Duodenal mucosa (tissue), 2 donors: ENCODE data around the gene PPP2R1B.
"Not testable (repeated sequence)": the region's sequence is repeated elsewhere in the genome, so short reads cannot be mapped to it uniquely, and the experiment has no call there.

Source experiments
- H3K27ac ChIP-seq: one replicate; pipeline ENCODE4 v1.7.0; 2013; ENCODE audit warnings: low read depth, low read length
- H3K27me3 ChIP-seq, 2 donors: one replicate each; pipeline ENCODE4 v1.7.0; 2013; ENCODE audit warnings: low read length in 2 of 2, control low read depth in 1 of 2; ENCODE audit not compliant: insufficient read depth in 2 of 2, control insufficient read depth in 1 of 2
- H3K36me3 ChIP-seq, 2 donors: one replicate each; pipeline ENCODE4 v1.7.0; 2013; ENCODE audit warnings: low read length in 2 of 2, control low read depth in 1 of 2; ENCODE audit not compliant: insufficient read depth in 2 of 2, control insufficient read depth in 1 of 2
- H3K4me1 ChIP-seq, 2 donors: one replicate each; pipeline ENCODE4 v1.7.0; 2013; ENCODE audit warnings: low read length in 2 of 2, control low read depth in 1 of 2; ENCODE audit not compliant: insufficient read depth in 2 of 2, control insufficient read depth in 1 of 2
- H3K4me3 ChIP-seq, 2 donors: one replicate each; pipeline ENCODE4 v1.7.0; 2013; ENCODE audit warnings: low read length in 2 of 2, low read depth in 1 of 2
- H3K9ac ChIP-seq, 2 donors: one replicate each; pipeline ENCODE4 v1.7.0; 2013; ENCODE audit warnings: low read length in 2 of 2, low read depth in 1 of 2
- H3K9me3 ChIP-seq, 2 donors: one replicate each; pipeline ENCODE4 v1.7.0; 2013; ENCODE audit warnings: low read length in 2 of 2, control low read depth in 1 of 2; ENCODE audit not compliant: control insufficient read depth in 1 of 2

PPP2R1B gene

DNA sequence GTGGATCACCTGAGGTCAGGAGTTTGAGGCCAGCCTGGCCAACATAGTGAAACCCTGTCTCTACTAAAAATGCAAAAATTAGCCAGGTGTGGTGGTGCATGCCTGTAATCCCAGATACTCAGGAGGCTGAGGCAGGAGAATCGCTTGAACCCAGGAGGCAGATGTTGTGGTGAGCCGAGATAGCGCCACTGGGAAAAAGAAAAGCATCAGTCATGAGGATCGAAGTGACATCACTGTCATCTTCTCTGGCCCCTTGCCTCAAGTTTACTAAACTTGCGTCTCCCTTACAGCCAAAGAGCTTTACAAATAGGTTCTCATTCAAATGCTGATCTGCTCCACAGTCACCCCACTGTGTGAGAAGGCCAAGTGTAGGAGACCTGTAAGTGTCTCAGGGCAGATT is 5.0 kb upstream of the PPP2R1B start:
- not testable (repeated sequence) for H3K9me3 ChIP-seq, H3K27me3 ChIP-seq, H3K9ac ChIP-seq, H3K36me3 ChIP-seq, H3K4me3 ChIP-seq, H3K27ac ChIP-seq, H3K4me1 ChIP-seq

DNA sequence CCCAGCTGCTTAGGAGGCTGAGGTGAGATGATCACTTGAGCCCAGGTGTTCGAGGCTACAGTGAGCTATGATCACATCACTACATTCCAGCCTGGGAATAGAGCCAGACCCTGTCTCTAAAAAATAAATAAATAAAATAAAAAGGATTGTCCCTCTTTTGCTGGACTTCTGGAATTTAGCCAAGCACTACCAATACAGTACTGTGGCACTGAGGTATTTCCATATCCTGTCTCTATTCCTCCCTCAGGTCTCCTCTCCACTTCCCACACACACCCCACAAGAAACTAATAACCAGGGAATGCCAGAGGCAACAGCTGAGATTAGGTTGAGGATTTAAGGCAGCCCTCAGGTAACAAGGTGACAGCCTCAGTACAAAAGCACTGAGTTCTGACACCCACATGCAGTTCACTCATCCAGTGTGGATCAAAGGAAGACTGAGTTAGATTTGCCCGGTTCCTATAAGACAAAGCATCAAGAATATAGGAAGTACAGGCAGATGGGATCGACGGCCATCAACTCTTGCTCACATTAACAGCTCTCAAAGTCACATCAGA is 4.5 kb upstream of the PPP2R1B start:
- H3K4me1 ChIP-seq: peaks cover 0 to 5% of the 10 kb centered on the region in 2 donors
- H3K27ac ChIP-seq: no peak overlapping the region
- H3K4me3 ChIP-seq: no peak overlapping the region
- H3K9me3 ChIP-seq: no peaks in the 10 kb centered on the region
- H3K9ac ChIP-seq: no peak overlapping the region
- H3K27me3 ChIP-seq: no peaks in the 10 kb centered on the region
- H3K36me3 ChIP-seq: no peaks in the 10 kb centered on the region

DNA sequence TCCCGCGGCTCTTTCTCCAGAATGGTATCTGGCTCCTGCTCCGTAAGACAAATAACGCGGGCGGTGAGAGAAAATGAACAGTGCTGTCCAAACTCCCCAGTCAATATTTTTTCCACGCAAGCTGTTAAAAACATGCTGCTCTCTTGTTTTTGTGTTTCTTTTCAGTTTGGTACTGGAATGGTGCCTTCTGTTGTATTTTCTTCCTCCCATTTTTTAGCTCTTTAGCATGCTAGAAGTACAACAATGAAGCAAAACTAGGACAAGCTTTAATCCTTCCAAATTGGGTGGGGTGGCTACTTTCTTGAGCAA is 599 bp upstream of the PPP2R1B start:
- peak overlapping the region; percentile 90 to 93 for H3K4me3 ChIP-seq
- peak overlapping the region; percentile 88 to 90 for H3K9ac ChIP-seq
- H3K27me3 ChIP-seq: no peaks in the 10 kb centered on the region
- peaks cover 14 to 18% of the 10 kb centered on the region in 2 donors for H3K4me1 ChIP-seq
- peaks cover 0 to 17% of the 10 kb centered on the region in 2 donors for H3K36me3 ChIP-seq
- H3K27ac ChIP-seq: peak overlapping the region; percentile 86
- no peaks in the 10 kb centered on the region for H3K9me3 ChIP-seq

DNA sequence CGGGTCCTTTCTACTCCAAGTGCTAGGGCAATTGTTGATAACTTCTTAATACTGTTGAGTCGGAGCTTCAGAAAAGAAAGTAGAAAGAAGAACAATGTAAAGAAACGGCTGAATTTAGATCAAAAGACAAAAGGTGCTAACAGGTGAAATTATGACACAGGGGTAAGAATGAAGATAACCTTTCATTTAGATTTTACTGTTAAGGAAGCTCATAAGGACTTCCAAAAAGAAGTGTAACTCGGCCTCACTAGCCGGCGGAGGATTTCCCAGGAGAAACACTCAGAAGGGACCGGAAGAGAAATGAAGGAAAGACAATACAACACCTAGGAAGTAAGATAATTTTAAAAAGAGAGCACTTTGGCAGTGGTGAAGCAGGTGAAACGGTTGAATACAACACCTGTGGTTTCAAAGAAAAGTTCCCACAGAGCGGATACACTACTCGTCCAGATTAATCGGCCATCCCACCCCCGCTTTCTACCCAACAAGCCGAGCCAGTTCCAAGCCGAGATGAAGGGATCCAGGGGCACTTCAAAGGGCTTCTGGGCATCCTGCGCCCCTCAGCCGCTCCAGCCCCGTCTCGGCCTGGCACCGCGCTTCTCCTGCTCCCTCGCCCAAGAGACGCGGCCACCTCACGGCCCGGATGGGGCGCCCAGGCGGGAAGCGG is 737 bp downstream of the PPP2R1B start:
- H3K4me1 ChIP-seq: peaks cover 14 to 18% of the 10 kb centered on the region in 2 donors

DNA sequence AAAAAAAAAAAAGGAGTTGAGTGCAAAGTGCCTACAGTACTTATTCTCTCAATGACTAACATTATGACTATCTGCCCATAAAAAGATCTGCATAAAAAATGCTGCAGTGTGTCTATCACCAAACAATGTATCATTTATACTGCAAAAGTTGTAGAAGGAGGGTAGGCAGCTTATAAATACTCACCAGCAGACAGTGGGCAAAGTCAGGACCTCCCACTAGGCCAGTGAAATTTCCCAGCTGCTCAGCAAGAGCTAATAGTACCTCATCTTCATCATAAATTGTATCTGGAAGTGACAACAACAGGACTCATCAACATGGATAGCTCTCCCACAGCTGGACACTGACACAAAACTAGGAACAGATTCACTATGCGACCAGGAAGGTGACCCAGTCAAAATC is 1.6 kb downstream of the PPP2R1B start:
- H3K27ac ChIP-seq: no peak overlapping the region
- peak overlapping the region; percentile 88 to 90 for H3K9ac ChIP-seq
- peaks cover 12 to 37% of the 10 kb centered on the region in 2 donors for H3K36me3 ChIP-seq
- peaks cover 17 to 18% of the 10 kb centered on the region in 2 donors for H3K4me1 ChIP-seq
- H3K27me3 ChIP-seq: no peaks in the 10 kb centered on the region
- no peaks in the 10 kb centered on the region for H3K9me3 ChIP-seq
- H3K4me3 ChIP-seq: peak overlapping the region; percentile 90 to 93

More for the DNA sequence above, 737 bp downstream of the PPP2R1B start:
- Histone ChIP-seq H3K9ac (peak overlapping the region; percentile 88 to 90), H3K36me3 (peaks cover 10 to 30% of the 10 kb centered on the region in 2 donors), H3K27ac (peak overlapping the region; percentile 55), H3K27me3 (no peaks in the 10 kb centered on the region), H3K9me3 (no peaks in the 10 kb centered on the region), H3K4me3 (peak overlapping the region; percentile 90 to 93)

DNA sequence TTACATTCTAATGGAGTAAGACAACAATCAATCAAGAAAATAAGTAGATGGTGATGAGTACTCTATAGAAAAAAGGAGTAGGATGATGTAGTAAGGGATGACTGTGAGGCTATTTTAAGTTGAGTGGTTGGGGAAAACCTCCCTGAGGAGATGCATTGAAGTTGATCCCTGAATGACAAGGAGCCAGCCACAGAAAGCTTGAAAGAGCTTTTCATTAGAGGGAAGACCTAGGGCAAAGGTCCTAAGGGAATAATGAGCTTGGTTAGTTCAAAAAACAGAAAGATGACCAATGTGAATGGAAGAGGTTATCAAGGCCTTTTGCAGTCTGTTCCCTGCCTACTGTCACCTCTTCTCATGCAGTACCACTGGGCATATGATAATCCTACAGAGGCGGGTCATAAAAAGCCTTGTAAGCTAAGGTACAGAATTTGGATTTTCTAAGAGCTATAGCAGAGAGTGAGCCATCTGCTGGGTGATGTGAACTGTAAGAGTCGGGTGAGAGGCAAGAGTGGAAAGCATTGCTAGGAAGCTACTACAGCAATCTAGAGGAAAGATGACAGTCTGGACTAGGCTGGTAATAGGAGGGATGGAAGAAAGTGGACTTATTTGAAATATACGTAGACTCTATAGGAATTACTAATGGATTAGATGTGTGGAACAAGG is 3.1 kb downstream of the PPP2R1B start:
- H3K27ac ChIP-seq: no peak overlapping the region
- H3K4me1 ChIP-seq: peaks cover 18 to 26% of the 10 kb centered on the region in 2 donors
- no peak overlapping the region for H3K4me3 ChIP-seq
- H3K27me3 ChIP-seq: no peaks in the 10 kb centered on the region
- H3K9me3 ChIP-seq: no peaks in the 10 kb centered on the region
- peaks cover 20 to 49% of the 10 kb centered on the region in 2 donors for H3K36me3 ChIP-seq
- no peak overlapping the region for H3K9ac ChIP-seq

DNA sequence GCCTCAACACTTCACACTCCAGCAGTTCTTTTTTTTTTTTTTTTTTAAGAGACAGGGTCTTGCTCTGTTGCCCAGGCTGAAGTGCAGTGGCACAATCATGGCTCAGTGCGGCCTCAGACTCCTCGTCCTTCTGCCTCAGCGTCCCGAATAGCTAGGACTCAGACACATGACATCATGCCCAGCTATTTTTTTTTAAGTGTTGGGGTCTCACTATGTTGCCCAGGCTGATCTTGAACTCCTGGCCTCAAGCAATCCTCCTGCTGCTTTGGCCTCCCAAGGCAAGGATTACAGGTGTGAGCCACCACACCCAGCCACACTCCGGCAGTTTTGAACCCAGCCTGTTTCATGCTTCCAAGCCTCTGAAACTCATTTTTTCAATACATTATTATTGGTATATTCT is 3.7 kb downstream of the PPP2R1B start:
- no peak overlapping the region for H3K9ac ChIP-seq
- H3K4me1 ChIP-seq: peaks cover 18 to 26% of the 10 kb centered on the region in 2 donors
- no peaks in the 10 kb centered on the region for H3K27me3 ChIP-seq
- no peak overlapping the region for H3K4me3 ChIP-seq
- no peaks in the 10 kb centered on the region for H3K9me3 ChIP-seq
- H3K36me3 ChIP-seq: peaks cover 20 to 49% of the 10 kb centered on the region in 2 donors
- no peak overlapping the region for H3K27ac ChIP-seq

DNA sequence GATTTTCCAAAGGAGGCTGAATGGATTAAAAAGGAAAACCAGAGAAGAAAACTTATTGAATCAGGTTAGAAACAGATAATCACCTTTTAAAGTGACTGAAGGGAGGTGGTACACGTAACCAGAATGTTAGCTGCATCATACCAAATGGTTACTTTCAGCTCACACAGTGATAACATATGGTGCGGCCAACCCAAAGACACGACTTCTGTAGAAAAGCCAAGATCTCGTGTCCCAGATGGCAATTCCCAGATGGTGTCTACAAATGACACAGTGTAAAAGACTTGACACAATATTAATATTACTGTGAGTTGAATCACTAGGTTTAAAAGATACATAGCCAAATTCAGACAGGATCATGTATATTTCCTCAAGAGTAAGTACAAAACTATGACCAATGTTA is 5.2 kb downstream of the PPP2R1B start:
- peaks cover 14 to 31% of the 10 kb centered on the region in 2 donors for H3K4me1 ChIP-seq
- H3K4me3 ChIP-seq: no peak overlapping the region
- no peak overlapping the region for H3K27ac ChIP-seq
- H3K36me3 ChIP-seq: peaks cover 20 to 54% of the 10 kb centered on the region in 2 donors
- no peak overlapping the region for H3K9ac ChIP-seq
- no peaks in the 10 kb centered on the region for H3K9me3 ChIP-seq
- H3K27me3 ChIP-seq: no peaks in the 10 kb centered on the region

DNA sequence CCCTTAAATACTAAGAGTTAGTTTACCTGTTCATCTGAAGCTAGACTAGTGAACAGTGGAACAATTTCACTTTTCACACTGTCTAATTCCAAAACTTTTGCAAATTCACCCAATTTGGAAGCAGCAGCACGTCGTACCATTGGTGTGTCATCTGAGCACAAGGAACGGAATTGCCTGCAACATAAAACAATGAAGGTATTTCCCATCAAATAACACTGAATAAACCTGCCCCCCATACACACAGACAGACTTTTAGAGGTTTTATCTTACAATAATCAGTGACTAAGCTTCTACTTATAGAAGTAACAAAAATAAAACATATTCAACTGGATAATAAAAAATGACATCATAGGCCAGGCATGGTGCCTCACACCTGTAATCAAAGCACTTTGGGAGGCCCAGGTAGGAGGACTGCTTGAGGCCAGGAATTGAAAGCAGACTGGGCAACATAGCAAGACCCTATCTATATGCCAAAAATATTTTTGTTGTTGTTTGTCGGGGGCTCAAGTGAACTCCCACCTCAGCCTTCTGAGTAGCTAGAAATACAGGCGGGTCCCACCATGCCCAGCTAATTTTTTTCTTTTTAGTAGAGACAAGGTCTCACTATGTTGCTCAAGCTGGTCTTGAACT is 6.3 kb downstream of the PPP2R1B start:
- no peaks in the 10 kb centered on the region for H3K9me3 ChIP-seq
- H3K4me1 ChIP-seq: peaks cover 13 to 29% of the 10 kb centered on the region in 2 donors
- H3K36me3 ChIP-seq: peaks cover 26 to 60% of the 10 kb centered on the region in 2 donors
- H3K4me3 ChIP-seq: no peak overlapping the region
- no peak overlapping the region for H3K27ac ChIP-seq
- H3K27me3 ChIP-seq: no peaks in the 10 kb centered on the region
- H3K9ac ChIP-seq: no peak overlapping the region

DNA sequence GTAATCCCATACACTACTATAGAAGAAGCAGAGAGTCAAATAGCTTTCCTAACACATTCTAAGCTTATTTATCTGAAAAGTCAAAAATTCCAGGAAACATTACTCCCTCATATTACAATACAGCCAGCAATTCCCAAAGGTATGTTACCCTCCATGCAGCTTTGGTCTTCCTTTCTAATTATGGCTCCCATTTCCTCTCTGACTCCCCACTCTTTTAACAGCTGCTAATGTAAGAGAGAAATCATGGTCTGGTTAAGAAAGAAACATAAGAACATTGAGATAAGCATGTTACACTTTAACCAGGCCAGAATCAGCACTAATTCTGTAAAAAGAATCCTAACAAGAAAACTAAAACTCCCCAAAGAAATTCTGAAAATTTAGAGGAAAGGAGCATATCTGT is 6.8 kb downstream of the PPP2R1B start:
- H3K9ac ChIP-seq: no peak overlapping the region
- H3K9me3 ChIP-seq: no peaks in the 10 kb centered on the region
- peaks cover 7 to 24% of the 10 kb centered on the region in 2 donors for H3K4me1 ChIP-seq
- no peak overlapping the region for H3K4me3 ChIP-seq
- H3K27ac ChIP-seq: no peak overlapping the region
- H3K36me3 ChIP-seq: peaks cover 29 to 65% of the 10 kb centered on the region in 2 donors
- H3K27me3 ChIP-seq: no peaks in the 10 kb centered on the region
